Keratinocyte (primary cell): ENCODE results near the gene GREM2.

Experiments used
- EZH2 ChIP-seq: IDR thresholded peaks from one replicate; pipeline ENCODE4 v1.6.1; 2012; ENCODE audit warnings: inconsistent platforms, mild to moderate bottlenecking, low read length, moderate library complexity
- TF ChIP-seq, protein P1 (sequence below), 3 experiments: IDR thresholded peaks in 1 of 3; conservative IDR thresholded peaks in 1 of 3; optimal IDR thresholded peaks in 1 of 3; 2 replicates in 2 of 3; 3 replicates in 1 of 3; pipeline versions ENCODE3 to v1.5.1; 2011; ENCODE audit warnings: low read length in 3 of 3, mild to moderate bottlenecking in 3 of 3, moderate library complexity in 2 of 3, control low read depth in 1 of 3, inconsistent platforms in 1 of 3; ENCODE audit not compliant: insufficient read depth in 2 of 3; ENCODE audit errors: extremely low read depth in 1 of 3

- TF ChIP-seq, protein P1, sequence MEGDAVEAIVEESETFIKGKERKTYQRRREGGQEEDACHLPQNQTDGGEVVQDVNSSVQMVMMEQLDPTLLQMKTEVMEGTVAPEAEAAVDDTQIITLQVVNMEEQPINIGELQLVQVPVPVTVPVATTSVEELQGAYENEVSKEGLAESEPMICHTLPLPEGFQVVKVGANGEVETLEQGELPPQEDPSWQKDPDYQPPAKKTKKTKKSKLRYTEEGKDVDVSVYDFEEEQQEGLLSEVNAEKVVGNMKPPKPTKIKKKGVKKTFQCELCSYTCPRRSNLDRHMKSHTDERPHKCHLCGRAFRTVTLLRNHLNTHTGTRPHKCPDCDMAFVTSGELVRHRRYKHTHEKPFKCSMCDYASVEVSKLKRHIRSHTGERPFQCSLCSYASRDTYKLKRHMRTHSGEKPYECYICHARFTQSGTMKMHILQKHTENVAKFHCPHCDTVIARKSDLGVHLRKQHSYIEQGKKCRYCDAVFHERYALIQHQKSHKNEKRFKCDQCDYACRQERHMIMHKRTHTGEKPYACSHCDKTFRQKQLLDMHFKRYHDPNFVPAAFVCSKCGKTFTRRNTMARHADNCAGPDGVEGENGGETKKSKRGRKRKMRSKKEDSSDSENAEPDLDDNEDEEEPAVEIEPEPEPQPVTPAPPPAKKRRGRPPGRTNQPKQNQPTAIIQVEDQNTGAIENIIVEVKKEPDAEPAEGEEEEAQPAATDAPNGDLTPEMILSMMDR (optimal IDR thresholded peaks at IDR 0.05 in 1 of 3, IDR thresholded peaks at IDR 0.05 in 1 of 3, conservative IDR thresholded peaks at IDR 0.05 in 1 of 3; ENCODE audit: extremely low read depth in 1 of 3, insufficient read depth in 2 of 3, low read length in 3 of 3): no peak
- TF ChIP-seq EZH2: no peak
These were observed 133.4 kb downstream of the GREM2 start for GRCh38 chr1:240478536-240478935.
